ENCODE results near the gene MRPL54.

Gene MRPL54

GRCh38 chr19:3785938-3786824 is 23.7 kb downstream of the MRPL54 start, which contains the start of gene MATK:
Gene MATK, minus strand, starts transcription at chr19:3786381. Its CDS starts 1,246 bp downstream, at chr19:3785135.
- DNase-seq, result peak; percentile 28

GRCh38 chr19:3788996-3789778 is 26.7 kb downstream of the MRPL54 start:
- DNase-seq, result peak; percentile 63

- DNase-seq, result no peak
These were observed 27.8 kb downstream of the MRPL54 start for GRCh38 chr19:3790209-3790734.

- no peak for DNase-seq
These were observed 28.5 kb downstream of the MRPL54 start for GRCh38 chr19:3790941-3791340.

GRCh38 chr19:3792114-3792513 is 29.6 kb downstream of the MRPL54 start:
- DNase-seq, result no peak

DNA sequence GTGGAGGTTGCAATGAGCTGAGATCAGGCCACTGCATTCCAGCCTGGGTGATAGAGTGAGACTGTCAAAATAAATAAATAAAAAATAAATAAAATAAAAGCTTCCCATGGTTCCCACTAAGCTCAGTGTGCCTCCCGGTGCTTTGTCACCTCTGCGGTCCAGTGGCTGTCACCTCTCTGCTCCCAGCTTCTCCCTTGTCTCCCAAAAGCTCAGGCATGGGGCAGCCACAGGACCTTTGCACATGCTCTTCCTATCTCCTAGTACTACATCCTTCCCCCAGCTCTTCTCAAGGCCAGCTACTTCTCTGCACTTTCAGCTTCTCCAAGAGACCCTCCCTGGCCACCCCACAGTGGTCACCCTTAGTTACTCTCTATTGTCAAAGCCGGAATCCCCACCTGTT is 31.3 kb downstream of the MRPL54 start:
- no peak for DNase-seq

- DNase-seq, result no peak
These were observed 33.9 kb downstream of the MRPL54 start for GRCh38 chr19:3796358-3796757.

DNA sequence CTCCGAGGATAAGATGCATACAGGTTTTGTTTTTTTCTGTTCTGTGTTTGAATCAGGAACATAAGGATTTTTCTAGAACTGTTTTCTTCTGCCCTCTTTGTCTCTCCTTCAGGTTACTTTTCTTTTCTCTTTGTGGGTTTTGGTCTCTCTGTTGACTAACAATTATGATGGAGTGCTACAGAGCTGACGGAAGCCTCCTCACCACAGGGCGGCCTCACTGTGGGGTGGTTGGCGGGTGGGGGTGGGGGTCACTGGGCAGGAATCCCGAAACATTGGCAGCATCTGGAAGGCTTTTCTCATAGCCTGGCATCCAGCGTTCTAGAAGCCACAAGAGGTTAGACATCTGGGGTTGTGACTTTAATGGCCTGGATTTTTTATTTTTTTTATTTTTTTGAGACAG is 35.7 kb downstream of the MRPL54 start:
- peak; percentile 59 for DNase-seq

DNA sequence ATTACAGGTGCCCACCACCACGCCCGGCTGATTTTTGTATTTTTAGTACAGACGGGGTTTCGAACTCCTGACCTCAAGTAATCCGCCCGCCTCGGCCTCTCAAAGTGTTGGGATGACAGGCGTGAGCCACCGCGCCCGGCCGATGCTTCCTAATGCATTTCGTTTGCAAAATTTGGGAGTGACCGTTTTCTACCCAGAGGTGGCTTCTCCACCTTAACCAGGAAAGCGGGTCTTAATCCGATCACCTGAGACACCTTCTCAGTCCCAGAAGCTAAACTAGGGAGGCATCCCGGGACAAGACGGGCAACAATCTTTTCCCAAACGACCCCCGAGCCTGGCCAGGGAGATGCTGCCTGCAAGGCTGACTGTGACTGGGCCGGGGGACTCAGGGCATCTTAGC is 38.5 kb downstream of the MRPL54 start:
- no peak for DNase-seq

GRCh38 chr19:3801412-3802096 is 39.1 kb downstream of the MRPL54 start:
- DNase-seq, result peak; percentile 65

DNA sequence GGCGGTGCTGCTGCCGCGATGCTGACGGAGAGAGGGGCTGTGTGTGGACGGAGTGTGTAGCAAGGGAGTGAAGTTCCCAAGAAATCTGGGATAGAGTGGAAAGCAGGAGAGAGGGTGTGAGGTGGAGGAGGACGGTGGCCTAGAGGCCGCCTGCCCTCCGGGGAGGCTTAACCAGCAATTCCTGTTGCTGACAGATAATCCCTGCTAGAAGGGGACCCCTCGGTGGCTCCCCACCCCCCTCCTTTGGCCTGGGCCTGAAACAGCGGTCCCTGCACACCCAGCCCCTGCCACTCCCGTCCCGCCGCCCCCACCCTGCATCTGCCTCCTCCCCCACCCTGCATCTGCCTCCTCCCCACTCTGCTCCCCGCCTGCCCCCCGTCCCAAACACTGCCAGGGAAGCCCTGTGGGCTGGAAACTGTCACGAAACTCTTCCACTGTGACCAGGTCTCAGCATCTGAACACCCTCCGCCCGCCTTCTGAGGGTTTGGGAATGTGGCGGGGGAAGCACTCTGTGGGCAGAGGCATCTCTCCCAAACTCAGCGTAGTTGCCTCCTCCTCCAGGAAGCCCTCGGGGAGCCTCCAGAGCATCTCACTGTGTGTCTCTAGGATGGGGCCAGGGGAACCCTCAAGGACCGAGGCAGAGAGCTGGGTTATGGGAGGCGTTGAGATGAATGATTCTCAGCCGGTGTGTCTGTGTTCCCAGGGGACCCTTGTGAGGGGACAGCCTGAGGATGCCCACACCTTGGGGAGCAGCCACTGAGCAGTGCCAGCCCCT is 40.8 kb downstream of the MRPL54 start:
- no peak for DNase-seq

DNA sequence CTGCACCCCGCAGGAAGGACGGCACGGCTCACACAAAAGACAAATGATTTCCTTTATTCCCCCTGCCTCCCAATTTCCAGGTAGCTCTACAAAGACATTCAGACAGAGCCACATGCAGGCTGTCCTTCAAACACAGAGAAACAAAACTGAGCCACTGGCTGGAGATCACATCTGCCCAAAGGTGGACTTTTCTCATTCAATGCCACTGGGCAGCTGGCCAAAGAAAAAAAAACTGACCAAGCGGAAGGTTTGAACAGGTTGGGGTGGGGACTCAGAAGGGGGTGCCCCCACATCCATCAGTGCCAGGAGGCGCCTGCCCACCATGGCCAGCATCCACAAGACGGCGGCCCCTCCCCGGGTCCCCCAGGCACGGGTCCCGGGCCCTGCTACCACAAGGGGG is 41.5 kb downstream of the MRPL54 start:
- no peak for DNase-seq

DNA sequence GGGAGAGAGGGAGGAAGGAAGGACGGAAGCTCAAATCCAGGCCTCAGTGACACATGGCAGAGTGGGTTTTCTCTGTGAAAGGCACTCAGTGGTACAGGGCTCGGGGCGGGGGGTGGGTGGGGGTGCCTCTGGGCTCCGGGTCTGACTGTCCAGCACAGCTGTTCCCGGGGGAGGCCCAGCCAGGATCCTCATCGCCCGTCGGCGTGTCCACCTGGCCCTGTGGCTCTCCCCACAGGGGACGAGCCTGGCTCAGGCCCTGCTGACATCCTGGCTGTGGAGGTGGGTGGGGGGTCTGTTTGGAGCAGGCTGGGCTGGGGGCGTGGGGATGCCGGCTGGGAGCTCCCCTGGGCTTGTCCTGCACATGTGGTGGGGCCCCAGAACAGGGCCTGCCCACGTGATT is 41.9 kb downstream of the MRPL54 start:
- no peak for DNase-seq

- no peak for DNase-seq
These were observed 43.4 kb downstream of the MRPL54 start for GRCh38 chr19:3805859-3806258.

GRCh38 chr19:3807131-3807480 is 44.6 kb downstream of the MRPL54 start:
- DNase-seq, result no peak

GRCh38 chr19:3807574-3808354 is 45.3 kb downstream of the MRPL54 start:
- no peak for DNase-seq

DNA sequence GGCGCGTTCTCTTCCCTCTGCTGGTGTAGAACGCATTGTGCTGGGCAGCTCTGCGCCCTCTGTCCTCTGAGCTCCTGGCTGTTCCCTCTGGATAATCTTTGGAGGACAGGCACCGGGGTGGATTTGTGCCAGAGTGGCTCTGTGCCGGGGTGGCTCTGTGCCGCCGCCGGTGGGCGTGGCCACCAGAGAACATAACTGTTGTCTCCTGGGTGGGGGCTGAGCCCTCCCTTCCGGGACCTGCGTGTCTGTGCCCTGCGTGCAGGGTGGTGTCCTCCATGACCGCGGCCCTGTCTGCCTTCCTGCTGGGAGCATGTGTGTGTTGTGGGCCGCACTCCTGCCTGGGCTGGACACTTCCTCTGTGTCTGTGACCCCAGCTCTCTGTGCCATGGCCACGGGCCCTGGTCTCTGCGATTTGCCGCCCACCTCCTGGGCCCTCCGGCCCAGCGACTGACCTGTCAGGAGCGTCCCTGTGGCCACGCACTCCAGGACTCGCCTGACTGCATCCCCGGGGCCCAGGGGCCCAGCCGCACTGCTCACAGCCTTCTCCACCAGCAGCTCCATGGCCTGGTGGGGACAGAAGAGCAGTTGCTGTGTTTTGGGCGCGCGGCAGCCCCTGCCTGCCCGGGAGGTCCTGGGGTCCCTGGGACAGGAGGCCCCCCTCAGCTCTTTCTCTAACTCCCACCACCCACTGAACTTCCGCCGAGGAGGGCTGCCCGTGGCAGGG is 46.1 kb downstream of the MRPL54 start:
- no peak for DNase-seq

DNA sequence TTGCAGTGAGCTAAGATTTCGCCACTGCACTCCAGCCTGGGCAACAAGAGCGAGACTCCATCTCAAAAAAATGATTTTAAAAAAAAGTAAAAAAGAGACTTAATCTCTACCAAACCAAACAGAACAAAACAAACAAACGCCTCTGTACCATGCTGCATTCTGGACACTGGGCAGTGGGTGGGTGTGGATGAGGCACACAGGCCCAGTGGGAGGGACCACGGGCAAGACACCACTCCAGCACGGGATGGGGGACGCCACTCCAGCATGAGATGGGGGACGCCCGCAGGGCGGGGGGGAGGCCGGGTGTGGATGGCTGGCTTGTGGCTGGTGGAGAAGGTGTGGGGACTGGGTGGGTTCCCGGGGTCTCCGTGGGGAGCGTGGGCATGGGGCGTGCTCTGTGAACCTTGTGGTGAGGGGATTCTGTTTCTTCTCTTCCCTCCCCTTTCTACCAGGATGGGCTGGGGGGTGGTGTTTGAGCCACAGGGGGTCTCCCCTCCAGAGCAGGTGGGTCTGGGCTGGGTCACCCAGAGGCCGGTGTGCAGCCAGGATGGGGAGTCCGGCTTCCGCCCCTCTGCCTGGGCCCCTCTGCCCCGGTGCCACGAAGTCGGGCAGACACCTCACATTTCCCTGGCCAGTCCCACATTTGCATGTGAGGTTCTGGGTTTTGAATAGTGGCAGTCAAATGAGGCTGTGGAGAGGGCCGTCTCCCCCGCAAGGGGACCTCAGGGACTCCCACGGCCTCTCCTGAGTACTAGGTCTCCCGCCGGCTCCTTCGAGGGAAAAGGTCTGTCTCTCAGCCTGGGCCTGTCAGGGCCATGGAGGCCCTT is 47.6 kb downstream of the MRPL54 start:
- DNase-seq, result no peak

- DNase-seq, result no peak
These were observed 48.4 kb downstream of the MRPL54 start for GRCh38 chr19:3810708-3811355.
